Prostate gland (tissue), 2 donors: ENCODE data around the gene THSD4. TPM values are rescaled to one million over a fixed set of nuclear protein-coding genes. Genes with fewer than 3 reads are reported as not detected.

ENCODE experiments used
- DNase-seq: peaks from one replicate; pipeline ENCODE4 v3.0.0-alpha.2; 2019; ENCODE audit warnings: low spot score
- H3K27ac ChIP-seq, 2 donors: fragments of 200-600 bp; sonication (generic); 2 replicates each; pipeline ENCODE4 v1.5.1; 2017 to 2019
- H3K27me3 ChIP-seq: fragments of 200-600 bp; sonication (generic); replicated peaks from 2 replicates; pipeline ENCODE4 v1.5.1; 2019; ENCODE audit not compliant: insufficient read depth
- H3K36me3 ChIP-seq, 2 donors: fragments of 200-600 bp; sonication (generic); 1 replicate in 1 of 2; 2 replicates in 1 of 2; pipeline versions ENCODE4 v1.5.1 to v1.8.1; 2017 to 2019
- H3K4me1 ChIP-seq: fragments of 200-600 bp; sonication (generic); replicated peaks from 2 replicates; pipeline ENCODE4 v1.5.1; 2019
- H3K4me3 ChIP-seq, 2 donors: fragments of 200-600 bp; sonication (generic); 2 replicates each; pipeline ENCODE4 v1.5.1; 2017 to 2019
- H3K9me3 ChIP-seq: fragments of 200-600 bp; sonication (generic); 2 replicates; pipeline ENCODE4 v1.5.1; 2017
- POLR2A ChIP-seq: fragments of 450-650 bp; IDR thresholded peaks from one replicate; pipeline ENCODE4 v1.6.1; 2016; ENCODE audit warnings: antibody characterized with exemption, mild to moderate bottlenecking
- POLR2AphosphoS5 ChIP-seq: sonication (generic); formaldehyde crosslinking; IDR thresholded peaks from one replicate; pipeline ENCODE4 v1.6.1; 2017; ENCODE audit warnings: antibody characterized with exemption
- WGBS: methylation state at CpG from one replicate; pipeline ENCODE4 v1.1.5; 2018; 5-methylcytosine and 5-hydroxymethylcytosine counted together
- intact Hi-C: fragments of 100-400 bp; cut with DNase I; formaldehyde crosslinking; loops from one replicate; pipeline ENCODE4 v1.14.2; 2022
- total RNA-seq, 2 donors: library from RNA; depleted of rRNA; stranded (reverse); fragments of >200 nt; gene quantifications; one replicate each; pipeline ENCODE4 v1.1.0, GENCODE V29; 2016
- TF ChIP-seq, protein P1 (sequence below), 4 experiments: fragments of 200-600 bp in 2 of 4; fragments of 450-650 bp in 2 of 4; sonication (generic) in 2 of 4; IDR thresholded peaks; 1 replicate in 3 of 4; 2 replicates in 1 of 4; pipeline ENCODE4 v1.5.1; 2016 to 2019; ENCODE audit warnings: antibody characterized with exemption in 4 of 4, mild to moderate bottlenecking in 2 of 4, moderate library complexity in 2 of 4

The THSD4 gene
- total RNA-seq, 2 donors from 2014 or later, result 84.1 to 223 TPM

DNA sequence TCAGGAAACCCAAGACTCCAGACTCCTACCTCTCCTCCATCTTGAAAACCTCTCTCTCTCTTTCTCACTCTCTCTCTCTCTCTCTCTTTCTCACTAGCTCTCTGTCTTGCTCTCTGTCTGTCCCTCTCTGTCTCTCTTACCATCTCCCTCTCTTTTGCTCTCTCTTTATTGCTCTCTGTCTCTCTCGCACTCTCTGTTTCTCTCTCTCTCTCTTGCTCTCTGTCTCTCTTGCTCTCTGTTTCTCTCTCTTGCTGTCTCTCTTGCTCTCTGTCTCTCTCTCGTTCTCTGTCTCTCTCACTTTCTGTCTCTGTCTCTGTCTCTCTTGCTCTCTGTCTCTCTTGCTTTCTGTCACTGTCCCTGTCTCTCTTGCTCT is 620.1 kb downstream of the THSD4 start:
- TF ChIP-seq POLR2A, result no peak
- TF ChIP-seq, protein P1, sequence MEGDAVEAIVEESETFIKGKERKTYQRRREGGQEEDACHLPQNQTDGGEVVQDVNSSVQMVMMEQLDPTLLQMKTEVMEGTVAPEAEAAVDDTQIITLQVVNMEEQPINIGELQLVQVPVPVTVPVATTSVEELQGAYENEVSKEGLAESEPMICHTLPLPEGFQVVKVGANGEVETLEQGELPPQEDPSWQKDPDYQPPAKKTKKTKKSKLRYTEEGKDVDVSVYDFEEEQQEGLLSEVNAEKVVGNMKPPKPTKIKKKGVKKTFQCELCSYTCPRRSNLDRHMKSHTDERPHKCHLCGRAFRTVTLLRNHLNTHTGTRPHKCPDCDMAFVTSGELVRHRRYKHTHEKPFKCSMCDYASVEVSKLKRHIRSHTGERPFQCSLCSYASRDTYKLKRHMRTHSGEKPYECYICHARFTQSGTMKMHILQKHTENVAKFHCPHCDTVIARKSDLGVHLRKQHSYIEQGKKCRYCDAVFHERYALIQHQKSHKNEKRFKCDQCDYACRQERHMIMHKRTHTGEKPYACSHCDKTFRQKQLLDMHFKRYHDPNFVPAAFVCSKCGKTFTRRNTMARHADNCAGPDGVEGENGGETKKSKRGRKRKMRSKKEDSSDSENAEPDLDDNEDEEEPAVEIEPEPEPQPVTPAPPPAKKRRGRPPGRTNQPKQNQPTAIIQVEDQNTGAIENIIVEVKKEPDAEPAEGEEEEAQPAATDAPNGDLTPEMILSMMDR (IDR thresholded peaks at IDR 0.05), result no peak
- TF ChIP-seq POLR2AphosphoS5, result no peak
- Histone ChIP-seq H3K4me3 (no peak overlapping the region), H3K27ac (no peak overlapping the region), H3K27me3 (no peaks in the 10 kb centered on the region), H3K4me1 (no peaks in the 10 kb centered on the region), H3K9me3 (no peaks in the 10 kb centered on the region), H3K36me3 (no peaks in the 10 kb centered on the region)
- intact Hi-C loops, result no loop called here
- WGBS, result 96% methylated on average over 2 of the region's 2 CpGs
- no peak for DNase-seq

DNA sequence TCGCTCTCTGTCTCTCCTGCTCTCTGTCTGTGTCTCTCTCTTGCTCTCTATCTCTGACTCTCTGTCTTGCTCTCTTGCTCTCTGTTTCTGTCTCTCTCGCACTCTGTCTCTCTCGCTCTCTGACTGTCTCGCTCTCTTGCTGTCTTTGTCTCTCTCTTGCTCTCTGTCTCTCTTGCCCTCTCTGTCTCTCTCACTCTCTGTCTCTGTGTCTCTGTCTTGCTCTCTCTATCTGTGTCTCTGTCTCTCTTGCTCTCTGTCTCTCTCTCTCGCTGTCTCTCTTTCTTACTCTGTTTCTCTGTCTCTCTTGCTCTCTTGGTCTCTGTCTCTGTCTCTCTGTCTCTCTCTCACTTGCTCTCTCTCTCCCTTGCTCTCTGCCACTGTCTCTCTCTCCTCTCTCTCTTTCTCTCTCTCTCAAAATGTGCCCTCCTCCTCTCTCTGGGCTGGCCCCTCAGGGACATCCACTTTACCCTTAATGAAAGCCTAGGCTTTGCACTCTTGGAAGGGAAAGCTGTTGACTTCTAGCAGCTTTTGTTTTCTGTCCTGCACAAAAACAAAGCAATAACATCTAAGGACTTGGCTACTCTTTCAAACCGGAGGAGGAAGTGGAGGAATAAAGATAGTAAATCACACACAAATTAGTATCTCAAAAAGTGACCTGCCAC is 621.1 kb downstream of the THSD4 start:
- WGBS, result 82% methylated on average over 6 of the region's 6 CpGs
- peak overlapping the region; percentile 2 to 23 for H3K27ac ChIP-seq
- H3K4me1 ChIP-seq, result no peaks in the 10 kb centered on the region
- H3K4me3 ChIP-seq, result no peak overlapping the region
- DNase-seq, result no peak
- TF ChIP-seq, protein P1 (IDR thresholded peaks at IDR 0.05), result no peak
- TF ChIP-seq POLR2A (no peak), POLR2AphosphoS5 (no peak)
- no peaks in the 10 kb centered on the region for H3K9me3 ChIP-seq
- H3K36me3 ChIP-seq, result no peaks in the 10 kb centered on the region
- intact Hi-C loops, result no loop called here
- H3K27me3 ChIP-seq, result no peaks in the 10 kb centered on the region

DNA sequence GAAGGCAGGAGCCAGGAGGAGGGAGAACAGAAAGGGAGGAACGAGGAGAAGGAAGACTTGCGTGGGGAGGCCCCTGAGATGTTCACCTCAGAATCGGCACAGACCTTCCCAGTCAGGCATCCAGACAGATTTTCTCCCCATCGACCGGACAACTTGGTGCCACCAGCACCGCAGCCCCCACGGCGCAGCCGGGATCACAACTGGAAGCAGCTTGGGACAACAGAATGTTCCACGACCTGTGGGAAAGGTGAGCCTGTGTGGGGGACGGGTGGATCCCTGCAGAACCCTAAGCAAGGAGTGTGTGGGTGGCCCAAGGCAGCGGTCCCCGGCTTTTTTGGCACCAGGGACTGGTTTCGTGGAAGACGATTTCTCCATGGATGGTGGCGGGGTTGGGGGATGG is 622.5 kb downstream of the THSD4 start:
- 97% methylated on average over 16 of the region's 16 CpGs for WGBS
- Histone ChIP-seq H3K27ac (no peak overlapping the region), H3K27me3 (no peaks in the 10 kb centered on the region), H3K9me3 (no peaks in the 10 kb centered on the region), H3K36me3 (no peaks in the 10 kb centered on the region), H3K4me3 (no peak overlapping the region), H3K4me1 (no peaks in the 10 kb centered on the region)
- intact Hi-C loops, result no loop called here
- no peak for DNase-seq
- TF ChIP-seq, protein P1 (IDR thresholded peaks at IDR 0.05), result no peak
- TF ChIP-seq POLR2AphosphoS5 (no peak), POLR2A (no peak)

DNA sequence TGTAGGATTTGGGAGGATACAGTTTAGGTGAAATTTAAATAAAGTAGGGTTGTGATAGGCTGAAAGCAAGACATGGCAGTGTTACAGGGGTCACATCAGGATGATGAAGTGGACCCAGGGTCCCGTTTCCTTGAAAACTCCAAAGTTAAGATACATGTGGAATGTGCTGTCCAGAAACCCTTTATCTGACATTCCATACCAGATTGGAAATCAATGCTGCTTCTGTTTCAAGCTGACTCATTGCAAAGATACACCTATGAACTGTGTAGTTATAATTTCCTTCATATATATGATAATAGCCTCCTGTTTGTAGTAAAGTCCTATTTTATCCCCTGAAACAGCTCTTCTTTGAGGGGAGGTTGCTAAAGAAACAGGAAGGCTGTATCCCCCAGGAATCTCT is 624.1 kb downstream of the THSD4 start:
- Histone ChIP-seq H3K9me3 (no peaks in the 10 kb centered on the region), H3K27me3 (no peaks in the 10 kb centered on the region), H3K4me1 (no peaks in the 10 kb centered on the region), H3K27ac (no peak overlapping the region), H3K4me3 (no peak overlapping the region), H3K36me3 (no peaks in the 10 kb centered on the region)
- intact Hi-C loops, result no loop called here
- DNase-seq, result no peak
- 85% methylated on average over 1 of the region's 1 CpG for WGBS
- TF ChIP-seq, protein P1 (IDR thresholded peaks at IDR 0.05), result no peak
- TF ChIP-seq POLR2A, result no peak
- TF ChIP-seq POLR2AphosphoS5, result no peak

DNA sequence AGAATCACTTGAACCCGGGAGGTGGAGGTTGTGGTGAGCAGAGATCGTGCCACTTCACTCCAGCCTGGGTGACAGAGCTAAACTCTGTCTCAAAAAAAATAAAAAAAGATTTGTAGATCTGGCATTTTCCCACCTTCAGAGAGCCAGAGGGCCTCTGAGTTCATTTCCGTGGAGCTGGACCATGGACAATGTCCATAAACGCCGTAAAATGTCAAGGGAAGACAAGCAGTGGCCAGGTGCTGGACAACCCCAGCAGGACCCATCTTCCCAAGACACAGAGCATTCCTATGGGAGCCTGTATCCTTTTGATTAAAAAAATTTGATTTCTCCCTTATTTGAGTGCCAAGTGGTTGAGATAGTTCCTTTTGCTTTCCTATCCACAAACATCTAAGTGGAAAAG is 627.7 kb downstream of the THSD4 start:
- TF ChIP-seq, protein P1 (IDR thresholded peaks at IDR 0.05), result no peak
- TF ChIP-seq POLR2AphosphoS5 (no peak), POLR2A (no peak)
- 53% methylated on average over 5 of the region's 5 CpGs for WGBS
- H3K4me3 ChIP-seq, result no peak overlapping the region
- no peak for DNase-seq
- intact Hi-C loops, result loop anchor here (5.0 to 10.0 kb wide), 2 partner anchors 59 to 412 kb away; no protein-coding TSS in a partner anchor
- no peaks in the 10 kb centered on the region for H3K9me3 ChIP-seq
- H3K4me1 ChIP-seq, result no peaks in the 10 kb centered on the region
- H3K27me3 ChIP-seq, result no peaks in the 10 kb centered on the region
- no peaks in the 10 kb centered on the region for H3K36me3 ChIP-seq
- H3K27ac ChIP-seq, result peak overlapping the region; percentile 26 to 27
